Lower leg skin (tissue), 3 donors: ENCODE data around the gene ATN1.

Experiments used
- POLR2A ChIP-seq, 2 donors: fragments of 450-650 bp; IDR thresholded peaks; one replicate each; pipeline ENCODE4 v1.6.1; 2016 to 2017; ENCODE audit warnings: antibody characterized with exemption in 2 of 2, mild to moderate bottlenecking in 1 of 2, moderate library complexity in 1 of 2
- TF ChIP-seq, protein P1 (sequence below), 3 donors: fragments of 450-650 bp; IDR thresholded peaks; one replicate each; pipeline ENCODE4 v1.5.1; 2016; ENCODE audit warnings: antibody characterized with exemption in 3 of 3, mild to moderate bottlenecking in 3 of 3, moderate library complexity in 2 of 3

DNA sequence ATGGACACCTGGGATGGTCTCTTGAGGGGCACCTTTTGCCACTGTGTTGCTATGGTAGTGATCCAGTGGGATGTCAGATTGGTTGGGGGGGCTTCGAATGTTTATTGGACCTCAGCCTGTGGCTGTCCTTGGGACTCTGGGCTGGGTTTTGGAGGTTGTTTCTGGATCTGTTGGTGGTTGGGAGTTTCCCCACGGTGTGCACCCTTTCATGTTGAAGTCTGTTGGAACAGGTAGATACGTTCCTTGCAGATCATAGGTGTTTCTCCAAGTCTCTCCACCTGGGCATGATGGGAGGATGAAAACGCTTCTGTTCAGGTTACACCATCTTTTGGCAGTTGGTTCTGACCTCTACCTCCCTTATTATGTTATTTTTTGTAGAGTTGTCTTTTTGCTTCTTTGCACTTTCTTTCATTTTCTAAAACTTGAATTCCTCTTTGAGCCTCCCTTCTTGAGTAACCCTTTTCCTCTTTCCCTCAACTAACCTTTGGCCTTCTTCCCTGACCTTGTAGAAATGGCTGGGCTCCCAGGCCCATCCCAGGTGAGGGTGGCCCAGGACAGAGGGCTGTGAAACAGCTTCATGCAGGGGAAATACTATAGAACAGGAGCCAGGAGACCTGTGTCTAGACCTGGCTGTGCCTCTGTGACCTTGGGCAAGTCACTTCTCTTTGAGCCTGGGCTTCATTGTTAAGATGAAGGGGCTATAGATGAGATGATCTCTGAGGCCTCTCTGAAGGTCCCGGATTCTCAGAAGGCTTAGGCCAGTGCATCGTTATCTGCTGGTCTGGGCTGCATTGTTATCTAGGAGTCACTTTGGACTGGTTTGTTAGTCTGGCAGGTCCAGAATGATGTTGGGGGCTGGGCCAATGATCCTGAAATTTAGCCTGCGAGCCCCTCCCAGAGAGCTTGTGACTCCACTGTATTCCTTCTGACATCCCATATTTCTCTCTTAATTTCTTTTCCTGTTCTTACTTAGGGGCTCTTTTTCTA is 2.0 kb downstream of the ATN1 start:
- TF ChIP-seq, protein P1, sequence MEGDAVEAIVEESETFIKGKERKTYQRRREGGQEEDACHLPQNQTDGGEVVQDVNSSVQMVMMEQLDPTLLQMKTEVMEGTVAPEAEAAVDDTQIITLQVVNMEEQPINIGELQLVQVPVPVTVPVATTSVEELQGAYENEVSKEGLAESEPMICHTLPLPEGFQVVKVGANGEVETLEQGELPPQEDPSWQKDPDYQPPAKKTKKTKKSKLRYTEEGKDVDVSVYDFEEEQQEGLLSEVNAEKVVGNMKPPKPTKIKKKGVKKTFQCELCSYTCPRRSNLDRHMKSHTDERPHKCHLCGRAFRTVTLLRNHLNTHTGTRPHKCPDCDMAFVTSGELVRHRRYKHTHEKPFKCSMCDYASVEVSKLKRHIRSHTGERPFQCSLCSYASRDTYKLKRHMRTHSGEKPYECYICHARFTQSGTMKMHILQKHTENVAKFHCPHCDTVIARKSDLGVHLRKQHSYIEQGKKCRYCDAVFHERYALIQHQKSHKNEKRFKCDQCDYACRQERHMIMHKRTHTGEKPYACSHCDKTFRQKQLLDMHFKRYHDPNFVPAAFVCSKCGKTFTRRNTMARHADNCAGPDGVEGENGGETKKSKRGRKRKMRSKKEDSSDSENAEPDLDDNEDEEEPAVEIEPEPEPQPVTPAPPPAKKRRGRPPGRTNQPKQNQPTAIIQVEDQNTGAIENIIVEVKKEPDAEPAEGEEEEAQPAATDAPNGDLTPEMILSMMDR (IDR thresholded peaks at IDR 0.05), result no peak
- TF ChIP-seq POLR2A (IDR thresholded peaks at IDR 0.05), result no peak
